Globus pallidus (tissue), 1 donor: ENCODE measurements around the gene AQP11.
"Not testable (repeated sequence)": the region's sequence is repeated elsewhere in the genome, so short reads cannot be mapped to it uniquely, and the experiment has no call there.

Experiments
- DNase-seq: peaks from one replicate; pipeline ENCODE4 v3.0.0-alpha.2; 2015; ENCODE audit warnings: low spot score

Gene AQP11

GRCh38 chr11:77593883-77594282 is 4.1 kb downstream of the AQP11 start:
- no peak for DNase-seq

- no peak for DNase-seq
Observed at GRCh38 chr11:77596626-77597025, 6.9 kb downstream of the AQP11 start.

GRCh38 chr11:77598195-77598594 is 8.4 kb downstream of the AQP11 start:
- DNase-seq = no peak

GRCh38 chr11:77602381-77603088 is 12.8 kb downstream of the AQP11 start:
- peak; percentile 60 for DNase-seq

GRCh38 chr11:77604281-77604680 is 14.5 kb downstream of the AQP11 start:
- no peak for DNase-seq

GRCh38 chr11:77609234-77609633 is 19.5 kb downstream of the AQP11 start:
- DNase-seq = no peak

GRCh38 chr11:77611921-77612320 is 22.2 kb downstream of the AQP11 start:
- no peak for DNase-seq

- DNase-seq = no peak
Observed at GRCh38 chr11:77617892-77618291, 28.1 kb downstream of the AQP11 start.

- DNase-seq = peak; percentile 31
Observed at GRCh38 chr11:77619576-77620198, 29.9 kb downstream of the AQP11 start.

GRCh38 chr11:77630157-77630710 is 40.5 kb downstream of the AQP11 start:
- DNase-seq = no peak

GRCh38 chr11:77633926-77634325 is 44.2 kb downstream of the AQP11 start:
- not testable (repeated sequence) for DNase-seq

GRCh38 chr11:77636731-77637344 is 47.1 kb downstream of the AQP11 start:
- no peak for DNase-seq

- DNase-seq = peak; percentile 90
Observed at GRCh38 chr11:77637345-77638165, 47.8 kb downstream of the AQP11 start, which contains the start of gene CLNS1A. Gene CLNS1A, minus strand, starts transcription at chr11:77637794. Its CDS starts 80 bp downstream, at chr11:77637714.

- no peak for DNase-seq
Observed at GRCh38 chr11:77642228-77642627, 52.5 kb downstream of the AQP11 start.

- no peak for DNase-seq
Observed at GRCh38 chr11:77644887-77645286, 55.1 kb downstream of the AQP11 start.

- DNase-seq = no peak
Observed at GRCh38 chr11:77647654-77648305, 58.0 kb downstream of the AQP11 start.

GRCh38 chr11:77650123-77650522 is 60.4 kb downstream of the AQP11 start:
- DNase-seq = no peak

GRCh38 chr11:77654770-77655434 is 65.1 kb downstream of the AQP11 start:
- no peak for DNase-seq

- DNase-seq = no peak
Observed at GRCh38 chr11:77656362-77656761, 66.6 kb downstream of the AQP11 start.

GRCh38 chr11:77658213-77659013 is 68.7 kb downstream of the AQP11 start:
- DNase-seq = no peak
